Mesendoderm (in vitro differentiated cells): Measurements from ENCODE around the gene DIPK2A.

ENCODE experiments used
- DNase-seq: peaks from one replicate; pipeline ENCODE4 v3.0.0; 2013
- H2AK5ac ChIP-seq: 2 replicates; pipeline ENCODE4 v1.6.1; 2013; ENCODE audit warnings: low read length, inconsistent platforms
- H2BK120ac ChIP-seq: 2 replicates; pipeline ENCODE4 v1.6.1; 2013; ENCODE audit warnings: low read depth, mild to moderate bottlenecking, low read length, moderate library complexity, mixed read lengths
- H2BK15ac ChIP-seq: replicated peaks from 2 replicates; pipeline ENCODE4 v1.6.1; 2013; ENCODE audit warnings: low read depth, mild to moderate bottlenecking, moderate library complexity
- H2BK5ac ChIP-seq: 2 replicates; pipeline ENCODE4 v1.6.1; 2013; ENCODE audit warnings: low read length, inconsistent platforms
- H3K18ac ChIP-seq: 2 replicates; pipeline ENCODE4 v1.6.1; 2013; ENCODE audit warnings: mild to moderate bottlenecking, low read length, mixed read lengths
- H3K23ac ChIP-seq: one replicate; pipeline ENCODE4 v1.6.1; 2013; ENCODE audit warnings: low read length
- H3K27ac ChIP-seq: 2 replicates; pipeline ENCODE4 v1.5.1; 2013; ENCODE audit warnings: low read depth, mild to moderate bottlenecking, inconsistent platforms, low read length, moderate library complexity
- H3K27me3 ChIP-seq: 2 replicates; pipeline ENCODE4 v1.6.1; 2013; ENCODE audit warnings: low read length, control low read depth, mild to moderate bottlenecking, inconsistent platforms; ENCODE audit not compliant: insufficient read depth, poor library complexity
- H3K36me3 ChIP-seq: 2 replicates; pipeline ENCODE4 v1.6.1; 2013; ENCODE audit warnings: low read length, inconsistent platforms; ENCODE audit not compliant: control insufficient read depth, insufficient read depth
- H3K4ac ChIP-seq: one replicate; pipeline ENCODE4 v1.6.1; 2013; ENCODE audit warnings: low read depth, mild to moderate bottlenecking, low read length, moderate library complexity
- H3K4me1 ChIP-seq: 2 replicates; pipeline ENCODE4 v1.6.1; 2013; ENCODE audit warnings: low read depth, low read length, inconsistent platforms; ENCODE audit not compliant: control insufficient read depth
- H3K4me2 ChIP-seq: 2 replicates; pipeline ENCODE4 v1.6.1; 2013; ENCODE audit warnings: low read length
- H3K4me3 ChIP-seq: 2 replicates; pipeline ENCODE4 v1.5.1; 2013; ENCODE audit warnings: mild to moderate bottlenecking, low read length
- H3K56ac ChIP-seq: one replicate; pipeline ENCODE4 v1.6.1; 2013; ENCODE audit warnings: low read length
- H3K79me1 ChIP-seq: 2 replicates; pipeline ENCODE4 v1.6.1; 2013; ENCODE audit warnings: low read length, inconsistent platforms
- H3K79me2 ChIP-seq: 2 replicates; pipeline ENCODE4 v1.6.1; 2013; ENCODE audit warnings: mild to moderate bottlenecking, low read length; ENCODE audit not compliant: control insufficient read depth, insufficient read depth
- H3K9ac ChIP-seq: 2 replicates; pipeline ENCODE4 v1.6.1; 2013; ENCODE audit warnings: low read length, inconsistent platforms
- H4K5ac ChIP-seq: one replicate; pipeline ENCODE4 v1.6.1; 2013; ENCODE audit warnings: low read length
- H4K8ac ChIP-seq: one replicate; pipeline ENCODE4 v1.6.1; 2013; ENCODE audit warnings: low read depth, mild to moderate bottlenecking, control low read depth, low read length, moderate library complexity
- WGBS: extraction: QIAGEN DNeasy Blood & Tissue Kit; methylation state at CpG from one replicate; pipeline ENCODE4 v1.1.7; 2013; ENCODE audit warnings: low lambda C conversion rate, missing lambda C conversion rate; ENCODE audit not compliant: insufficient coverage; ENCODE audit errors: extremely low coverage; 5-methylcytosine and 5-hydroxymethylcytosine counted together

DIPK2A gene

GRCh38 chr3:144018776-144019175 is 47.2 kb downstream of the DIPK2A start:
- H2BK120ac ChIP-seq, result no peak overlapping the region
- H3K4ac ChIP-seq, result no peak overlapping the region
- H3K4me3 ChIP-seq, result no peak overlapping the region
- no peaks in the 10 kb centered on the region for H3K4me1 ChIP-seq
- H3K27ac ChIP-seq, result no peak overlapping the region
- no peaks in the 10 kb centered on the region for H3K36me3 ChIP-seq
- H2BK15ac ChIP-seq, result no peak overlapping the region
- H2AK5ac ChIP-seq, result no peak overlapping the region
- no peaks in the 10 kb centered on the region for H3K79me2 ChIP-seq
- no peak overlapping the region for H3K56ac ChIP-seq
- H3K23ac ChIP-seq, result no peak overlapping the region
- no peak overlapping the region for H3K18ac ChIP-seq
- no peaks in the 10 kb centered on the region for H3K27me3 ChIP-seq
- no peak overlapping the region for H4K5ac ChIP-seq
- no peak overlapping the region for H3K4me2 ChIP-seq
- no peak overlapping the region for H3K9ac ChIP-seq
- no peak overlapping the region for H2BK5ac ChIP-seq
- no peak overlapping the region for H4K8ac ChIP-seq
- WGBS, result no CpG with 5 or more reads among the region's 1 CpG
- H3K79me1 ChIP-seq, result no peaks in the 10 kb centered on the region
- no peak for DNase-seq
